Osteocyte (in vitro differentiated cells): ENCODE results near the gene CYB561A3. TPM values are rescaled to one million over a fixed set of nuclear protein-coding genes. Genes with fewer than 3 reads are reported as not detected.

Source experiments
- DNase-seq: peaks from one replicate; pipeline ENCODE4 v3.0.0; 2021; ENCODE audit warnings: mixed read lengths; ENCODE audit not compliant: unreplicated experiment; ENCODE audit errors: extremely low spot score
- H3K27ac Mint-ChIP-seq: one replicate; pipeline ENCODE4 v1.8.0; 2021; ENCODE audit warnings: mild to moderate bottlenecking, mixed read lengths; ENCODE audit not compliant: unreplicated experiment
- H3K27me3 Mint-ChIP-seq: one replicate; pipeline ENCODE4 v1.8.0; 2021; ENCODE audit warnings: mixed read lengths; ENCODE audit not compliant: unreplicated experiment
- H3K36me3 Mint-ChIP-seq: one replicate; pipeline ENCODE4 v1.8.0; 2021; ENCODE audit warnings: mixed read lengths; ENCODE audit not compliant: unreplicated experiment
- H3K4me1 Mint-ChIP-seq: one replicate; pipeline ENCODE4 v1.8.0; 2021; ENCODE audit warnings: mixed read lengths; ENCODE audit not compliant: unreplicated experiment
- H3K4me3 Mint-ChIP-seq: one replicate; pipeline ENCODE4 v1.8.0; 2021; ENCODE audit warnings: mild to moderate bottlenecking, moderate library complexity, mixed read lengths; ENCODE audit not compliant: unreplicated experiment
- H3K9me3 Mint-ChIP-seq: one replicate; pipeline ENCODE4 v1.8.0; 2021; ENCODE audit warnings: mixed read lengths; ENCODE audit not compliant: unreplicated experiment
- CTCF ChIP-seq: fragments of 200-600 bp; sonication (generic); IDR thresholded peaks from 2 replicates; pipeline ENCODE4 v1.5.0; 2021; ENCODE audit warnings: antibody characterized with exemption, mild to moderate bottlenecking, moderate library complexity
- total RNA-seq: library from RNA; stranded (reverse); gene quantifications from 2 replicates; pipeline ENCODE4 v1.2.1, GENCODE V29; 2021

The CYB561A3 gene
- total RNA-seq, 1 donor from 2014 or later = 49.5 TPM

GRCh38 chr11:61334434-61335354, 27.0 kb downstream of the CYB561A3 start:
- no peak for TF ChIP-seq CTCF
- Mint-ChIP-seq H3K4me1 (peaks cover 39% of the 10 kb centered on the region), H3K27me3 (no peaks in the 10 kb centered on the region), H3K4me3 (peak overlapping the region; percentile 94), H3K9me3 (no peaks in the 10 kb centered on the region), H3K27ac (peak overlapping the region; percentile 54), H3K36me3 (peaks cover 7% of the 10 kb centered on the region)
- no peak for DNase-seq

GRCh38 chr11:61333550-61334433, 27.9 kb downstream of the CYB561A3 start:
- Mint-ChIP-seq H3K4me3 (peak overlapping the region; percentile 94), H3K4me1 (peaks cover 48% of the 10 kb centered on the region), H3K27ac (peak overlapping the region; percentile 95), H3K9me3 (no peaks in the 10 kb centered on the region), H3K36me3 (peaks cover 14% of the 10 kb centered on the region), H3K27me3 (no peaks in the 10 kb centered on the region)
- TF ChIP-seq CTCF = no peak
- no peak for DNase-seq

GRCh38 chr11:61332797-61333549, 28.7 kb downstream of the CYB561A3 start, which contains the start of the genes DDB1 and TKFC:
Gene DDB1, minus strand, starts transcription at chr11:61333105. Its CDS starts 137 bp downstream, at chr11:61332968.
Gene TKFC, plus strand, starts transcription at chr11:61333228. Its CDS starts 1,501 bp downstream, at chr11:61334729.
- DNase-seq = peak; percentile 97
- Mint-ChIP-seq H3K4me1 (peaks cover 50% of the 10 kb centered on the region), H3K27me3 (no peaks in the 10 kb centered on the region), H3K36me3 (peaks cover 19% of the 10 kb centered on the region), H3K9me3 (no peaks in the 10 kb centered on the region), H3K4me3 (peak within 1 kb of the TSS; percentile 94), H3K27ac (peak within 1 kb of the TSS; percentile 95)
- no peak for TF ChIP-seq CTCF

- no peak for TF ChIP-seq CTCF
- Mint-ChIP-seq H3K4me3 (peak overlapping the region; percentile 94), H3K36me3 (peaks cover 25% of the 10 kb centered on the region), H3K27ac (peak overlapping the region; percentile 95), H3K4me1 (peaks cover 55% of the 10 kb centered on the region), H3K9me3 (no peaks in the 10 kb centered on the region), H3K27me3 (no peaks in the 10 kb centered on the region)
- no peak for DNase-seq
Observed at GRCh38 chr11:61332281-61332796, 29.3 kb downstream of the CYB561A3 start.
